Neural cell (in vitro differentiated cells): ENCODE results near the gene SLC35B2.

ENCODE experiments used
- EP300 ChIP-seq: fragments of 450-650 bp; conservative IDR thresholded peaks from 2 replicates; pipeline ENCODE4 v1.6.1; 2014; ENCODE audit warnings: antibody characterized with exemption, mild to moderate bottlenecking, moderate library complexity; ENCODE audit not compliant: poor library complexity, severe bottlenecking
- EZH2 ChIP-seq: fragments of 200-600, 300-800 bp; shearing (Covaris generic), sonication (generic); IDR thresholded peaks from 2 replicates; pipeline ENCODE4 v1.6.1; 2014; ENCODE audit warnings: antibody characterized with exemption, low read length, borderline replicate concordance, mild to moderate bottlenecking; ENCODE audit not compliant: insufficient read depth, poor library complexity, severe bottlenecking
- POLR2AphosphoS5 ChIP-seq: IDR thresholded peaks from 2 replicates; pipeline ENCODE4 v1.6.1; 2012
- RAD21 ChIP-seq: fragments of 450-650 bp; conservative IDR thresholded peaks from 2 replicates; pipeline ENCODE4 v1.6.1; 2014; ENCODE audit warnings: antibody characterized with exemption, mild to moderate bottlenecking, moderate library complexity
- TF ChIP-seq, protein P1 (sequence below): fragments of 450-650 bp; IDR thresholded peaks from 2 replicates; pipeline ENCODE4 v1.5.1; 2014; ENCODE audit warnings: antibody characterized with exemption, mild to moderate bottlenecking, moderate library complexity; ENCODE audit not compliant: poor library complexity, severe bottlenecking

DNA sequence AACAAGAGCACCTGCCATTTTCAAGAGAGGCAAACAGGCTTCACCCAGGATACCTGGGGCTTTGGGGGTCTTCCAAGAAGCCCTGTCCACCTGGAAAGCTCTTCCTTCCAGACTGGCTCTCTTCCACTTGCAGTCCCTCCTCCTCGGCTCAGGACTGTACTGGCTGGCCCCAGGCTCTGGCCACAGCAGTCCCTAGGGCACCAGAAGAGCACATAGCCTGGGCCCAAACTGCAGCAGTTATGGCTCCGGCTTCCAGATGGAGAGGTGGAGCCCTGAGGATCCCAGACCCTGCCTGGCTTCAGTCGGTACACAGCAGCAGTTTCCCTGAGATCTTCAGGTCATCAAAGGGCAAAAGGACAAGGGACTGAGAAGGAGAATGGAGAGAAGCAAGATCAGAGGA, 1.6 kb upstream of the SLC35B2 start:
- TF ChIP-seq, protein P1, sequence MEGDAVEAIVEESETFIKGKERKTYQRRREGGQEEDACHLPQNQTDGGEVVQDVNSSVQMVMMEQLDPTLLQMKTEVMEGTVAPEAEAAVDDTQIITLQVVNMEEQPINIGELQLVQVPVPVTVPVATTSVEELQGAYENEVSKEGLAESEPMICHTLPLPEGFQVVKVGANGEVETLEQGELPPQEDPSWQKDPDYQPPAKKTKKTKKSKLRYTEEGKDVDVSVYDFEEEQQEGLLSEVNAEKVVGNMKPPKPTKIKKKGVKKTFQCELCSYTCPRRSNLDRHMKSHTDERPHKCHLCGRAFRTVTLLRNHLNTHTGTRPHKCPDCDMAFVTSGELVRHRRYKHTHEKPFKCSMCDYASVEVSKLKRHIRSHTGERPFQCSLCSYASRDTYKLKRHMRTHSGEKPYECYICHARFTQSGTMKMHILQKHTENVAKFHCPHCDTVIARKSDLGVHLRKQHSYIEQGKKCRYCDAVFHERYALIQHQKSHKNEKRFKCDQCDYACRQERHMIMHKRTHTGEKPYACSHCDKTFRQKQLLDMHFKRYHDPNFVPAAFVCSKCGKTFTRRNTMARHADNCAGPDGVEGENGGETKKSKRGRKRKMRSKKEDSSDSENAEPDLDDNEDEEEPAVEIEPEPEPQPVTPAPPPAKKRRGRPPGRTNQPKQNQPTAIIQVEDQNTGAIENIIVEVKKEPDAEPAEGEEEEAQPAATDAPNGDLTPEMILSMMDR = no peak
- no peak for TF ChIP-seq EP300
- no peak for TF ChIP-seq EZH2
- no peak for TF ChIP-seq POLR2AphosphoS5
- no peak for TF ChIP-seq RAD21
